NCI-H510A treated with DMSO at 0.1 percent for 48 hours (cell line): ENCODE measurements around the gene ATP6V1F.

Experiments
- DNase-seq: peaks from one replicate; lab custom pipeline; 2025; lab: John Stamatoyannopoulos, UW

The ATP6V1F gene

DNA sequence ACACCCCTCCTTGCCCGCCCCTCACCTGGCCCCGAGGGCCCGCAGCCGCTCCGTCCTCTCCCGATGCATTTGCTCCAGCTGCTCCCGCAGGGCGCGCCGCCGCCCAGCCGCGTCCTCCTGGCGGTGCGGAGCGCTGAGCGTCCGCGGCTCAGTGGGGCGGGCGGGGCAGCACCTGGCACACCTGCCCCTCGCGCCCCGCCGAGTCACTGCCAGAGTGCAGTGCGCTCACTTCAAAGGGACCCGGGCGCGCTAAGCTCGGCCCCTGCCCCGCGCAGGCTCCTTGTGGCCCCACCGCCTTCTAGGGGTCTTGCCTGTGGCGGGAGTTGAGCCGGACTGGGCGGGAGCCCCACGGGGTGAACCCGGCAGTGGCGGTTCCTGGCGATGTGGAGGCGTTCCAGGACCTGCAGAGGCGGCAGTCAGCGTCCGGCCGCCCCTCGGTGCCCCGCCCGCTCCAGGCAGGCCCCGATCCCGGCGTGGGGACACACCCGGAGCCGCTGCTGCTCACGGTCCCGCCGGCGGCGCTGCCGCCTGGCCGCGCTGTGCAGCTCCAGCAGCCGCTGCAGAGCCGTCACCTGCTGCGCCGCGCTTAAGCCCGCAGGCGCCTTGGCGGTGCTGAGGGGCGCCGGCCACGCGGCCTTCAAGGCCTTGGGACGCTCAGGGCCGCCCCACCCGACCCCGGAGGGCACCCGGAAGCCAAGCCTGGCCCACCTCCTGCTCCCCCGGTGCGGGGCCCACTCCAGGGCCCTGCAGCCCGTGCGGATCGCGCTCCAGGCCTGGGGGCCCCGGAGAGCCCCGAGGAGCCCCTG is 6.7 kb downstream of the ATP6V1F start:
- DNase-seq = peak; percentile 15

DNA sequence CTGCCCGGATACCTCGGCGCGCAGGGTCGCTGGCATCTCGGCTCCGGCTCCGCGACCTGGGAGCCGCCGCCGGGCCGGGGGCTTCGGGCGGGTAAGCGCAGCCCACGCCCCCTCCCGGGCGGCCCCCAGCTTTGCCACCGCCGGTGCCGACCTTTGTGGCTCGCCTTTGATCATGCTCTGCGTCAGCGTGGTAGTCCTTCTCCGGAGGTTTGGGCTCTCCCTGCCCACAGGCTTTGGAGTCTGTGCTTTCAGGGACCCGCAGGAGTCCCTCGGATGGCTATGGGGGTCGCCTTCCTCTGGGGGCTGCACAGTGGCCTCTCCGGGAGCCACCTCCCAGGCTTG is 7.3 kb downstream of the ATP6V1F start:
- no peak for DNase-seq

GRCh38 chr7:128871050-128871449 is 8.4 kb downstream of the ATP6V1F start:
- no peak for DNase-seq

- no peak for DNase-seq
These were observed 9.8 kb downstream of the ATP6V1F start for GRCh38 chr7:128872394-128872824.

DNA sequence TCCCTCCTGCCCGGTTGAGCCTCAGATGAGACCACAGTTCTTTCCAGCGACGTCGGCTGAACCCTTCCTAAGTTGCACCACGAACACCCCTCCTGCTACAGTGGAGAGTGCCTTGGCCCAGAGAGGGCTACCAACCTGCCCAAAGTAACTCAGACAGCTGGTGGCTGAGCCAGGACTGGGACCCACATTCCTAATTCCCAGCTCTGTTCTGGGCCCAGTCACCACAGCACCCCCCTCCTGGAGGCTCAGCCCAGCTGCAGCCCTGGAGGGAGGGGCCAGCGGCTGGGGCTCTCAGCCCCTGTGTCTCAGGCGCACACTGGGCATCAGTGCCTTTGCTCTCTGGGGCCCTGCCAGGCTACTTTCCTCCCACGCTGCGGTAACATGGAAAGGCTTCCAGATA is 10.6 kb downstream of the ATP6V1F start:
- no peak for DNase-seq

DNA sequence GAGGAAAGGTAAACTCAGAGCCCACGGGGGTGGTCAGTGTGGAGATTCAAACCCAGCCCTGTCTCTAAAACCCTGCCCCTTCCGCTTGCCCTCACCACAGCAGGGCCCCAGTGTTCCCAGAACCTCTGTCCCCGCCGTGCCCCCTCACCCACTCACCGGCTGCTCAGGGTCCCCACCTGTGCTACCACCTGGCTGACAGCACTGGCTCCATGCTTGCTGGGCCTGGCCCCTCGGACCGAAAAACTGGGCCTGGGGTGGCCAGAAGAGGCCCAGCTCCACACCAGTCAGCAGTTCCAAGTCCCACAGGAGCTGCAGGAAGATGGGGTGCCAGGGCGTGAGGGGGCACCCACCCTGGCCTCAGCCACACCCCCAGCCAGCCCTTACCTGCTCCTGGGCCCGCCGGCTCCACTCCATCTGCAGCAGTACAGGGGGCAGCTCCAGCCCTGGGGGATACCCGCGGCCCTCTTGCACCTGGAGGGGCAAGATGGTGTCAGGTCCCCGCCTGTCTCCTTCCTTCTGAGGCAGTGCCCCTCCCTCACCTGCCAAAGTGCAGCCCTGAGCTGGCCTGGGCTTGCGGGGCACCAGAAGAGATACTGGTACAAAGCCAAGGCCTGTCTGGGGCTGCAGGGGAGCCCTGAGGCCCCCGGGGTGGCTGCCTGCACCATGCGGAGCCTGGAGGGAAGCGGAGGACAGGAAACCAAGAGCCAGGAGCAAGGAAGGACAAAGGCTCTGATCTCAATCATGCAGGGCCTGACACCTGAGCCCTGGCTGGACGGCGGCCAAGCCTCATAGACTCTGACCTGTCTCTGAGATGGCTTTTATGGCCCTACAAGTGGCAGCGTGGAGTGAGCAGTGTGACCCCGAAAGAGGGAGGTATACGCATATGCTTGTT is 11.7 kb downstream of the ATP6V1F start:
- peak; percentile 44 for DNase-seq

- DNase-seq = no peak
These were observed 12.9 kb downstream of the ATP6V1F start for GRCh38 chr7:128875523-128875948.

DNA sequence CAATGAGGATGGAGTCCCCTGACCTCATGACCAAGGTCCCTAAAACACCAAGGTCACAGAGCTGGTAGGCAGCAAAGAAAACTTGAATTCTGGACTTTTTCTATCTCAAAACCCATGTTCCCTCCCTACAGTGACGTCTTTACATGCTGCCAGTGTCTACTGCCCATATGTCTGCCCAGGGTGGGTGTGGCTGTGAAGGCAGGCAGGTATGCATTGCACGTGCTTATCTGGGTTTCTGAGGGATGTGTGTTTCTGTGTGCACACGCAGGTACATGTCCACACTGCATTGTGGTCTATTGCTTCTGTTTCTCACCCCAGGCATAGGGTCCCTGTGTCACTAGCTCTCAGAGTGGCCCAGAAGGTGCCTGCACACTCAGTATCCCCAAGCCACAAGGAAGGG is 13.5 kb downstream of the ATP6V1F start:
- DNase-seq = no peak

DNA sequence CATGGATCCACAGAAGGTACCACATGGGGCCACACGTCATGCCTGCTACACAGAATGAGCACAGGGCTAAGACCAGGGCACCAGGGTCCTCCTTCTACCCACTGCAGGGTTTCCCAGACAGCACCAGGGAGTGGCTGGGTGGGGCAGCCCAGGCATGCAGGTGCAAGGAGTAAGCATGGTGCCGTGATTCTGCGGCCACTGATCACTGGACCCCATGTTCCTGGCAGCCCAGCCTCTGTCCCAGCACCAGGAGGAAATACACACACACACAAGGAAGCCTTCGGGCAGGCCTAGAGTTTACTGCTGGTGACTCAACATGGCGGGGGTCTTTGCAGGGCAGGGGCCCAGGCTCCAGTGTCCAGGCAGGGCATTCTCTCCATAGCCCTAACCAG is 13.9 kb downstream of the ATP6V1F start:
- no peak for DNase-seq

- no peak for DNase-seq
These were observed 14.5 kb downstream of the ATP6V1F start for GRCh38 chr7:128876978-128877755.

DNA sequence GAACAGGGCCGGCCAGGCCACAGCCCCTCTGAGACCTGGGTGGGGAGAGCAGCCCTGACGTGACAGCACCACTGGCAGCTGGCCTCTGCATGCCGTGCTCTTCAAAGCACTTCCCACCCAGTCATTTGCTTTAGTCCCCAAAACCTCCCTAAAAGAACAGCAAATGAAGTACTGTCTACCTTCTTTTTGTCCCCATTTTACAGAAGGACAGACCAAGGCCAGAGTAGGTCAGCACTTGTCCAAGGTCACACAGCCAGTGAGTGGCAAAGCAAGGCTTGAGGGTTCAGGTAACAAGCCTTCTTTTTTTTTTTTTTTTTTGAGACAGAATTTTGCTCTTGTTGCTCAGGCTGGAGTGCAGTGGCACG is 15.1 kb downstream of the ATP6V1F start:
- DNase-seq = no peak

GRCh38 chr7:128878226-128879105 is 15.8 kb downstream of the ATP6V1F start:
- DNase-seq = no peak

DNA sequence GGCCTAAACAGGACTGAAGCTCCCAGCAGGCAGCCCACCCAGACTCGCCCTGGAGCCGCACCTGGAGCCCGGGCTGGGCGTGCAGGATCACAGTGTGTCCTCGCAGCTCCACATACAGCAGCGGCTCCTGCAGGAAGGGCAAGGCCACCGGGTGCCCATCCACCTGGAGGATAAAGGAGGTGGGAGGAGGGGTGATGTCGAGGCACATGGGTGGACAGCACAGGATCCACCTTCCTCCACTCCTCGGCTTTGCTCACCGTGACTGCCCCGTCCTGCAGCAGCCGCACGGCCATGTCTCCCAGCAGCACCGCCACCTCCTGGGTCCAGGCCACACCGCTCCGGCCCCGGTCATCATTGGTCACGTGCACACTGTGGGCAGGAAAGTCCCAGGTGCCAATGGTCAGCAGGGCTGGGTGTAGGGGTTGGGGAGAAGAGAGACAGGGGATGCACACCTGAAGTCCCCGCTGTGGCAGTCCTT is 16.8 kb downstream of the ATP6V1F start:
- no peak for DNase-seq

DNA sequence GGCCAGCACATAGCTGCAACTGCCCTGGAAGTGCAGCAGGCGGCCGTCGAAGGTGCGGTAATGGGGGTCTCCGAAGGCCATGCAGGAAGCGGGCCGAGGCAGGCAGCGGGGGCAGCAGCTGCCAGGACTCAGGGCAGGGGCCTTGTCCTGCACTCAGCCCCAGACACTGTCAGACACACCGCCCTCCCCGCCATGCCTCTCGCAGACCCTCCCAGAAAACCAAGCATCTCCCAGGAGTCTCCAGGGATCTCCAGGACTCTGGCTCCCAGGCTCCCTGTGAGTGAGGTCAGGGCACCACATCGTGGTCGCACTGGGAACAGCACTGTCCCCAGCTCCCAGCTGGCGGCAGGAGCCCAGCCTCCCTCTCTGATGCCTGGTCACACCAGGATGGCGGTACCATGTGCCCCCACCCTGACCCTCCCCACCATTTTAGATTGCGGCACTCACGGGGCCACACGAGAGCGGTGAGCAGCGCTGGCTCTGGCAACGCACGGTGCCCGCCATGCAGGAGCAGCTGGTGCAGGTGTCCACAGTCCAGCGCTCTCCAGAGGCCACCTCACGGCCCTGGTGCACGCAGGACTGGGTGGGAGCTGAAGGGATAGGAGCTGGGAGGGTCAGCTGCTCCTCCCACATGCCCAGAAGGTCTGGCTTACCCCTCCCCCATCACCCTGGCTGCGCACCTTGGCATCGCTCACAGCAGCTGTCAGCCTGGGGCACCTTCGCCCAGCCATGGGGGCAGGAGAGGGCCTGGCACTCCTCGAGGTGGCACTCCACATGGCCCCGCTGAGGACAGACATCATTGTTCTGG is 17.5 kb downstream of the ATP6V1F start:
- DNase-seq = peak; percentile 2

DNA sequence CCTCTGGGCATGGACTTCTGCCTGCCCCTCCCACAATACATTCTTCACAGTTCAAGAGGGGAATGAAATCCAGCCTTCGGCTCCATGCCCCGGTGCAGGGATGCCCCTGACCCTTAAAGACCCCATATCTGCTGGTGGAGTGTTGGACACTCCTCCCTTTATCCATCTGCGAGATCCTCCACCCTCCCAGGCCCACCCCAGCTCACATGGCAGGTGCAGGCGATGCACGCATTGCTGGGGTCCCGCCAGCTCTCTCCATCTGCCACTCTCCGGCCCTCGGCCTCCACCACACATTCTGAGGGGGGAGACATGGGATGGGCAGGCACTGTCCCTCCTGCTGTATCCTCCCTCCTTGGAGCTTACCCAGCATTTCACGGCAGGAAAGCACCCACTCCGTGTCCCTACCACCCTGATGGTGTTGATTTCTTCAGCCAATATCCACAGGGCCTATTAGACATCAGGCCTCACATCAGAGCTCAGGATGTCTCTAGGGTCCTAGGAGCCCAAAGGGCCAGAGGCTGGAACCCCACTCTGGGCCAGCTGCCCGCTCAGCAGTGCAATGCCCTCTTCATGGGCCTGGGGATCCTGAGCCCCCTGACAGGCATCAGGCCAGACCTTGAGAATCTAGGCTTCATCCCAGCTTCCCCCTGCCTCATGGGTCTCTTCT is 18.3 kb downstream of the ATP6V1F start:
- DNase-seq = no peak

GRCh38 chr7:128881458-128882125 is 18.9 kb downstream of the ATP6V1F start:
- DNase-seq = no peak

DNA sequence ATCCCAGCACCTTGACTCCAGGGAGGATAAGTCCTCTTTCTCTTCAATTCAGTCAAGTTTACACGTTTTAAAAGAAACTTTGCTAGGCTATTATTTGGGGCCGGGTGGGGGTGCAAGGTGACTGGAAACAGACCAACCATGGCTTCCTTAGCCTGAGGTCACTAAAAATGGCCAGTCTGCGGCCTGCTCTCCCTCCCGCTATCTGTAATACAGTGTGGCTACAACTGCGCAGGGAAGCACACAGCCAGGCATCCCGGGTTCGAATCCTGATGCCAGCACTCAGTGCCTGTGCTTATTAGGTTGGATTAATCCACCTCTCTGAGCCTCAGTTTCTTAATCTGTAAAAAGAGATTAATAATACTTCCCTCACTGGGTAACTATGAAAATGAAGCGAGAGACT is 19.5 kb downstream of the ATP6V1F start:
- no peak for DNase-seq

DNA sequence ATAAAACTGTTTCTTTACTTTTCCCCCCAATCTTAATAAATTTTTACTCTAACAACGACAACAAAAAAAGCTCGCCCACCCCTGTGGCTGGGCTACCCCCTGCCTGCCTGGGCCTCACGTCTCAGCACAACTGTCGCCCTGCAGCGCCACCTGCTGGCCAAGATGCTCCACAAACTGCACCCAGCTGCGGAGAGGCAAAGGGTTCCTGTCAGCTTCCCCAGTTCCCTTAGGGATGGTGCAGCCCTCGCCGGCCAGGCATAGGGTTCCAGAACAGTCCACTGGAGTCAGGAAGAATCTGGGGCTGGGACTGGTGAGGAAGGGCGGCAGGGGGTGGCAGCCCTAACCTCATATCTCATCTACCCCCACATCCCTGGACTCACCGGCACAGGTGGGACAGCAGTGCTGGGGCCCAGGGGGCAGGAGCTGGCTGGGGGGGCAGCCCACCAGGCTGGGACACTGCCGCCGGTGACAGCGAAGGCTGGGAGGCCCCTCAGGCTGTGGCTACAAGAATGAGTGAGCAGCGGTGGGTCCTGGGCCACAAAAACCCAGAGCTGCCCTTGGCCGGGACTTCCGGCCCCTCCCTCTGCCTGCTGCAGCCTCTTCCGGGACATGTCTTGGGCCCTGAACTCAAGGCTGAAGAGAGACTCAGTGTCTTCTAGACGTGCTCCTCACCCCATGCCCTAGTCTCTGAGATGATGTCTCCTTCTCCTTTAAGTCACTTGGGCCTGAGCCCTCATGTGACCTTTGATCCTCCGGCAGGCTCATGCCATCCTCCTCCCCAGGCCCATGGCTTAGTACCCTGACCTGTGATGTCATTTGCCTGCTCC is 21.2 kb downstream of the ATP6V1F start:
- peak; percentile 50 for DNase-seq
